Spinal cord (tissue), 10 donors: Measurements from ENCODE around the gene ANXA9. TPM values are rescaled to one million over a fixed set of nuclear protein-coding genes. Genes with fewer than 3 reads are reported as not detected.
A peak's percentile ranks its signal among the peaks of the same experiment; 100 is the strongest.

ENCODE experiments used
- DNase-seq, 6 donors: peaks; one replicate each; pipeline versions ENCODE4 v3.0.0 to v3.0.0-alpha.2; 2013 to 2015; ENCODE audit warnings: low spot score in 6 of 6, low read depth in 4 of 6
- H3K27ac ChIP-seq: one replicate; pipeline ENCODE4 v1.5.1; 2013; ENCODE audit warnings: low read depth, low read length, control low read depth
- H3K27me3 ChIP-seq: one replicate; pipeline ENCODE4 v1.6.1; 2013; ENCODE audit warnings: low read length; ENCODE audit not compliant: control insufficient read depth, insufficient read depth
- H3K36me3 ChIP-seq: one replicate; pipeline ENCODE4 v1.6.1; 2013; ENCODE audit warnings: low read length; ENCODE audit not compliant: control insufficient read depth, insufficient read depth
- H3K4me1 ChIP-seq: one replicate; pipeline ENCODE4 v1.6.1; 2013; ENCODE audit warnings: low read length; ENCODE audit not compliant: control insufficient read depth, insufficient read depth
- H3K4me3 ChIP-seq: one replicate; pipeline ENCODE4 v1.5.1; 2013; ENCODE audit warnings: low read depth, low read length, control low read depth
- H3K9me3 ChIP-seq: one replicate; pipeline ENCODE4 v1.6.1; 2013; ENCODE audit warnings: low read length; ENCODE audit not compliant: control insufficient read depth, insufficient read depth
- WGBS: methylation state at CpG from one replicate; pipeline ENCODE4 v1.1.5; 2013; ENCODE audit warnings: missing lambda C conversion rate; ENCODE audit not compliant: insufficient coverage; 5-methylcytosine and 5-hydroxymethylcytosine counted together
- polyA plus RNA-seq, 2 donors: library from polyadenylated mRNA; unstranded; fragments of 120-200 nt; gene quantifications; one replicate each; pipeline ENCODE4 v1.2.1, GENCODE V29; 2013; ENCODE audit not compliant: insufficient read length in 2 of 2
- total RNA-seq, 2 donors: library from RNA; depleted of rRNA in 1 of 2; stranded (reverse); fragments of 120-200 nt in 1 of 2; fragments of >200 nt in 1 of 2; gene quantifications; one replicate each; pipeline versions ENCODE4 v1.2.3 to v1.2.4, GENCODE V29; 2013 to 2014
- donor health status: healthy.

ANXA9 gene
- total and polyA plus RNA-seq, 4 donors = 0.50 to 8.3 (median 4.0) TPM

DNA sequence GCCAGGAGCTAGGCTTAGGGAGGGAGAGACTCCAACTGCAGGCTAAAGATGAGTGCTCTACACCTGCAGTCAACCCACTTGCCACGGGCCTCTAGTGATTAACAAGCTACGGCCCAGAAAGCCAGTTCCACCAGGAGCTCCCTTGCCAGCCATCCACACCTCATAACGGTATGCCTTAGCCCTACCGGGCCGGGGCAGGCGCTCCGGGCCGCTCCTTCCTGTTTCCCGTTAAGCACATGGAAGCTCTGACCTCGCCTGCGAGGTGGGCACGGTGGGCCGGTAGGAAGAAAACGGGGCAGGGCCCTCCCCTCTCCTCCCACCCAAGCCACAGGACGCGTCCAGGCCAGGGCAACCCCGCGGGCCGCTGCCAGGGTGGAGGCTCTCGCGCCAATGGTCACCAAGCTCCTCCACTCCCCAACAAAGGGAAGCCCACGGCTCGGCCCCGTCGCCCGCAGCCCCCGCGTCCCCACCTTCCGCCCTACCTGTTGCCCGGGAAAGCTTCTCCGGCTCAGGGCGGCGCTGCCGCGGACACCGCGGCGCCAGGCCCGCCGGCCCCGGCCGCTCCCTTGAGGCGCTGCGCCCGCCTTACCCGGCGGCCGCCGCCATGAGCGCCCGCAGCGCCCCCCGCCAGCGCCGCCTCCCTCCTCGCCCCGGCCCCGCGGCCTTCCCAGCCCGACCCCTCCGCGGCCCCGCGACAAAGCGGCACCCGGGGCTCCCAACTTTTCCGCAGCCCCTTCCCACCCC is 8.1 kb upstream of the ANXA9 start:
- under 1% methylated on average over 66 of the region's 67 CpGs for WGBS
- Histone ChIP-seq H3K36me3 (peaks cover 22% of the 10 kb centered on the region), H3K4me3 (peak overlapping the region; percentile 82), H3K4me1 (peaks cover 58% of the 10 kb centered on the region), H3K27me3 (no peaks in the 10 kb centered on the region), H3K9me3 (no peaks in the 10 kb centered on the region), H3K27ac (peak overlapping the region; percentile 78)
- peak in 3 of 6 donors; percentile 24 to 60 (median 50) for DNase-seq

DNA sequence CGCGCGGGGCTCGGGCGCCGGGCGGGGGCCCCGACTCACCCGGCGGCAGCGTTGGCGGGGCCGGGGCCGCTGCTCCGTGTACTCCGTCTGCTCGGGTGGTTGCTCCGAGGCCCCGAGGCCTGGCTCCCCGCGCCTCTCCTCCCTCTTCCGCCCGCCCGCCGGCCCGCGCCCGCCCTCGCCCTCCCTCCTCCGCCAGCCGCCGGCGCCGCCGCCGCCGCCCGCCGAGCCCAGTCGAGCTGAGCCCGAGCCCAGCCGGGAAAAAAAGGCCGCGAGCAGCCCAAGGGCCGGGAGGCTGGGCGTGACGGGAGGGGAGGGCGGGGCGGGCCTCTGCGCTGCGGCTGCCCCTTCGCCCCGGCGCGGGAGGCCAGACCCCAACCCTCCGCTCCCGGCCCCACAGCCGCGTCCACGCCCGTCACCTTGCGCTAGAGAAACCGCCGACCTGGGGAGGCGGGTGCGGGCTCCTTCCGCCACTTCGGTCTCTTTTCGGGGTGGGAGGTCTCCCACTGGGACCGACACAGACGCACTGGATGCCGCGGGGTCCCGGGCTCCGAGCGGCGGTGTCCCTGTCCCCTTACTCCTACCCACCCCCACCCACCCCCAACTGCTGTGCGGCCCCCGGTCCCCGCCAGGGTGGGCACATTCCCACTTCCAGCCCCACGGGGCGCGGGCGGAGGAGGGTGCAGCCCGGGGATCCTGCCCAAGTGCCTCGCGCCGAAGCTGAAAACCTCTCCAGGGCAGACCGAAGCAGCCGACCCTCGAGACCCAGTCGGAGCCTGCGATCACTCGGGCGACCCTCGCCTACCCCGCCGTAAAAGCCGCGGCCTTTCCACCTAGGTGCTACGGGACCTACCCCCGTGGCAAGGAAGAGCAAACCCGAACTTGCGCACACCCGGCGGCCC is 7.3 kb upstream of the ANXA9 start, which contains the start of gene CERS2:
CERS2 (minus strand) TSS at position 256 of the 899 bp plus-strand sequence. CDS start 5,745 bp downstream, outside the sequence.
- no peaks in the 10 kb centered on the region for H3K9me3 ChIP-seq
- no peaks in the 10 kb centered on the region for H3K27me3 ChIP-seq
- H3K36me3 ChIP-seq = peaks cover 19% of the 10 kb centered on the region
- under 1% methylated on average over 86 of the region's 106 CpGs for WGBS
- DNase-seq = peak in 4 of 6 donors; percentile 43 to 90 (median 66)
- peak within 1 kb of the TSS; percentile 82 for H3K4me3 ChIP-seq
- peaks cover 58% of the 10 kb centered on the region for H3K4me1 ChIP-seq
- peak within 1 kb of the TSS; percentile 84 for H3K27ac ChIP-seq

DNA sequence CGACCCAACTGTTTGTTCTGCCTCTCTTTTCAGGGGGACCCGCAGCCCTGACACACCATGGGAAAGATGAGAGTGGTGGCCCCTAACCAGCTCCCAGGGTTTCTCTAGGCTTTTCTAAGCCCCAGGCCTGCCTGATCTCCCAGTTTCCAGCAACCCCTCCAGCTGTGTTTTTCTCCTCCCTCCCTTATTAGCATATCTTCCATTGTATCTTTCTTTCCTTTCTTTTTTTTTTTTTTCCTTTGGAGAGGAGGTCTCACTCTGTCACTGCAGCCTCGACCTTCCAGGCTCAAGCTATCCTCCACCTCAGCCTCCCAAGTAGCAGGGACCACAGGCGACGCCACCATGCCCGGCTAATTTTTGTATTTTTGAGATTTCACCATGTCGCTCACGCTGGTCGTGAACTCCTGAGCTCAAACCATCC is 5.7 kb upstream of the ANXA9 start:
- H3K4me1 ChIP-seq = peaks cover 51% of the 10 kb centered on the region
- no peak overlapping the region for H3K27ac ChIP-seq
- H3K4me3 ChIP-seq = no peak overlapping the region
- H3K27me3 ChIP-seq = no peaks in the 10 kb centered on the region
- H3K9me3 ChIP-seq = no peaks in the 10 kb centered on the region
- H3K36me3 ChIP-seq = peaks cover 12% of the 10 kb centered on the region
- DNase-seq = no peak
- WGBS = 92% methylated on average over 6 of the region's 9 CpGs

DNA sequence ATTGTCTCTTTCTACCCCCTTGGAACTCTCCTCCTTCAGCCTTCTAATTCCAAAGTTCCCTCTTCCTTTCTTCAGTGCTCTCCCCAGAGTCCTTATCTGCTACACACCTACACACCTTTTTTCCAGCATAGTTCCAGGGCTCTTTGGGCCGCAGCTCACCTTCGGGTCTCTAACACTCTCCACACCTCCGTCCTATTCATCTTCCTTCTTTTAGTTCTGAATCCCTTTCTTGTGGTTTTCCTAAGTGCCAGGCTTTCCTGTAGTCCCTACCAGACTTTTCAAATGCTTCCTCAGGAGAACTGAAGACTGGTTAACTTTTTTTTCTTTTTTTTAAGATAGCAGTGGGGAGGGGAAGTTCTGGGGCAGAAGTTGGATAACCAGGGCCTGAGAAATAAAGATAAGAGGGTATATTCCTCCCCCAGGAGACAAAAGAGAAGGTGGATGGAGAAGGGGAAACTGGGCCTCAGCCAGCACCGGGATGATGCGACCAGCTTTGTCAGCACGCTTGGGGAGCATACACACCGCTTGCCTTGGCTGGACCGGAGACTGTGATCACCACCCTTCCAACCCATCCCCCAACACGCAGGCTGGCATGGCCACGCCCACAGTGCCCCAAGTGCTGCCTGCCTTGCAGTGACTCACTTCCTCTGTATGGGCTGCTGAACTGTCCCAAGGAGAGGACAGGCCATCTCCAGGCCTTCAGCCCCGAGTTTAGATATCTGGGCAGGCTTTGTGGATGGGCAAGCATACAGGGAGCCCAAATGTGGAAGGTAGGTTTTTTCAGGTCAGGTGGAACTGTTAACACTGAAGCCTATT is 5.0 kb upstream of the ANXA9 start:
- no peaks in the 10 kb centered on the region for H3K9me3 ChIP-seq
- peaks cover 44% of the 10 kb centered on the region for H3K4me1 ChIP-seq
- H3K36me3 ChIP-seq = peaks cover 7% of the 10 kb centered on the region
- peak overlapping the region; percentile 33 for H3K27ac ChIP-seq
- WGBS = 64% methylated on average over 7 of the region's 11 CpGs
- no peak overlapping the region for H3K4me3 ChIP-seq
- no peak for DNase-seq
- H3K27me3 ChIP-seq = no peaks in the 10 kb centered on the region

DNA sequence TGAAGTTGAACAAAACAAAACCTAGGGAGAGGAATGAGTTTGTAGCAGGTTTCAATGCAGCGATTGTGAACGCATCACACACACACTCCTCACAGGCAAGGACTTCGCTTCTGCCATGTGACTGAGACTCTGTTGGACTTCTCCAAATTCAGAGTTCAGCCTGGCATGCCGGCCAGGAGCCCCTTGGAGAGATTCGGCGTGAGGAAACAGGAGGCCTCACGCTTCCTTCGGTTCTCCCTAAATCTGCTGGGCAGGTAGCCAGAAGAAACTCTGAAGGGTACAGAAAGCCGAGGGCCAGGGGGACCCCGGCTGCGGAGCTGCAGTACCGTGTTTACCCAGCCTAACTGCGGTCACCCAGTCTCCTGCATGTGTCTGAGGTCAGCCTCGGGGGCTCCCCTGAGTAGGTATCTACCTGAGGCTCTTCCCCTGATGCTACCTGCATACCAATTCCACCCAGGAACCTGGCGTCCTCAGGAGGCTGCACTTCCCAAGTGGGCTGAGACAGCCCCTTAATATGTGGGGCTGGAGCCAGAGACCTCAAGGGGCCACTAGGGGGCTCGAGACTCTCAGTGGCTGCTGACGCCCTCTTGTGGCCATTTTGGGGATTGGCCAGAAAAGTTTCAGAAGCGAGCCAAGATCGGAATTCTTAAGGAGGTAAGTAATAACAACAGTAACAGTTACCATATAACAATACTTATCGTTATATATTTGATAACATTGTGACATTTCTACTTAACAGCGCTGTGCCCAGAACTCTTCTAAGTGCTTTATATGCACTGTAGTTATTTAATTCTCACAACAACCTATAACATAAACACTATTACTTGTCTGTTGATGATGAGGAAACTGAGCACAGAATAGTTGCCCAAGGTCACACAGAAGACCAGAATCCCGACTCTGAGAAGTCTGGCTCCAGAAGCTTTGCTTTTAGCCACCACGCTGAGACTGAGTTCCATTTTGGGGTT is 2.7 kb upstream of the ANXA9 start:
- no peaks in the 10 kb centered on the region for H3K27me3 ChIP-seq
- H3K27ac ChIP-seq = peak overlapping the region; percentile 17
- DNase-seq = peak in 5 of 6 donors; percentile 85 to 97 (median 88)
- peaks cover 24% of the 10 kb centered on the region for H3K4me1 ChIP-seq
- H3K9me3 ChIP-seq = no peaks in the 10 kb centered on the region
- 20% methylated on average over 13 of the region's 23 CpGs for WGBS
- peak overlapping the region; percentile 30 for H3K4me3 ChIP-seq
- no peaks in the 10 kb centered on the region for H3K36me3 ChIP-seq

DNA sequence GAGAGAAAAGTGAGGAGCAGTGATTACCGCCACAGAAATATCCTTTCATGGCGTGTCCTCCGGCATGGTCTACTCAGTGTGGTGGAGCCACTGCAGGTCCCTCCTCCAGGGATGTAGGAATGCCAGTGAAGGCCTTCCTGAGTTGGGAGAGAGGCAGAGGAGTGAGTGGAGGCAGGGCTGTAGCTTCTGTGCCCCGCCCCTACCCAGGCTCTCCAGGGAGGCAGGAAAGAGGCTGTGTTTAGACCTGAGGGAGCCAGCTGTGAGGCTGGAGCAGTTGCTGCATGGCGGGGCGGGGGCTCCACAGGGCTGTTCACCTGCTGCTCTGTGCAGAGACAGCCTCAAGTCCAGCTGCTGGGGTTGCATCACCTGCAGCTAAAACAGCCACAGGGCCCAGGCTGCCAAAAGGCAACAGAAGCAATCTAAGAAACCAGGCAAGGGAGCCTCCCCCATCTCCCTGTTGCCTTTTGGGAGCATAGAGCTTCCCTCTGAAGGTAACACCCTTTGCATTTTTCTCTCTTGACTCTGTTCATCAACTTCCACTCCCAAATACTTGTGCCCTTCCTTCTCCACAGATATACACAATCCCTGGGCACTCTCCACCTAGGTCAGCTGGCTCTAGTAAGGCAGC is 801 bp upstream of the ANXA9 start:
- Histone ChIP-seq H3K9me3 (no peaks in the 10 kb centered on the region), H3K36me3 (no peaks in the 10 kb centered on the region), H3K27ac (no peak overlapping the region), H3K4me3 (no peak overlapping the region), H3K4me1 (peaks cover 17% of the 10 kb centered on the region), H3K27me3 (no peaks in the 10 kb centered on the region)
- WGBS = 64% methylated on average over 6 of the region's 6 CpGs
- DNase-seq = no peak

DNA sequence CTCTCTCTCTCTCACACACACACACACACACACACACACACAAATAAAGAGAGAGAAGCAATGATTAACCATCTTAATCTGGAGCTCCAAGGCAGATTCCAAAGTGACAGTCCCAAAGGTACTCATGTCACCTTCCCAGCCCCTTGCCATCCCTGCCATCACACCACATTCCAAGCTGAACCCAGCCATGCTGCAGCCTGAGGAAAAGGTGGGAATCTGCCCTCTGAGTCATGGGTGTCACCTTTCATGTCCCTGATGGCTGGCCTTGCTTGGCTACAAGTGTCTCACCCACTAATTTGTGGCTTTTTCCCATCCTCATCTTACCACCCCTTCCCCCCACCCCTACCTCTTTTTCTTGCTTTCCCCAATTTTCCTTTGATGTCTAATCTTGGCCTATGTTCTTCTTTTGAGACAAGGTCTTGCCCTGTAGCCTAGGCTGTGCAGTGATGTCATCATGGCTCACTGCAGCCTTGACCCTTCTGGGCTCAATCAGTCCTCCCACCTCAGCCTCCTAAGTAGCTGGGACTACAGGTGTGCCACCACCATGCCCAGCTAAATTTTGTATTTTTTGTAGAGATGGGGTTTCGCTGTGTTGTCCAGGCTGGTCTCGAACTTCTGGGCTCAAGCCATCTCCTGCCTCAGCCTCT is 3.2 kb downstream of the ANXA9 start:
- peaks cover 4% of the 10 kb centered on the region for H3K4me1 ChIP-seq
- no peaks in the 10 kb centered on the region for H3K9me3 ChIP-seq
- H3K36me3 ChIP-seq = no peaks in the 10 kb centered on the region
- 80% methylated on average over 1 of the region's 2 CpGs for WGBS
- H3K27me3 ChIP-seq = no peaks in the 10 kb centered on the region
- no peak for DNase-seq
- no peak overlapping the region for H3K27ac ChIP-seq
- no peak overlapping the region for H3K4me3 ChIP-seq

DNA sequence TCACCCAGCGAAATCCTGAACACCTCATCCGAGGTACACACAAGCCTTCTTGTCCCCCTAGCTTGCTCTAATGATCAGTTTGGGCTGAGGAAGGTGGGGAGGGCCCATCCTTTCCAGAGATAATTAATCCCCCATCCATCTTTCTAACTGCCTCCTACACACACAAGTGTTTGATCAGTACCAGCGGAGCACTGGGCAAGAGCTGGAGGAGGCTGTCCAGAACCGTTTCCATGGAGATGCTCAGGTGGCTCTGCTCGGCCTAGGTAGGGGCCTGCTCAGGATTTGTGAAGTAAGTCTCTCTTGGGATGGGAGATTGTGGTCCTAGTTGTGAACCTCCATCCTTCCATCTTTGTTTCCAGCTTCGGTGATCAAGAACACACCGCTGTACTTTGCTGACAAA is 5.8 kb downstream of the ANXA9 start:
- Histone ChIP-seq H3K4me3 (no peak overlapping the region), H3K27me3 (no peaks in the 10 kb centered on the region), H3K27ac (no peak overlapping the region), H3K9me3 (no peaks in the 10 kb centered on the region), H3K36me3 (no peaks in the 10 kb centered on the region), H3K4me1 (no peaks in the 10 kb centered on the region)
- WGBS = no CpG with 5 or more reads among the region's 7 CpGs
- peak in 1 of 6 donors; percentile 4 for DNase-seq
